COLO668 (cell line): ENCODE results near the gene GNG8.
"Not testable (repeated sequence)": the region's sequence is repeated elsewhere in the genome, so short reads cannot be mapped to it uniquely, and the experiment has no call there.

Experiments used
- DNase-seq: peaks from one replicate; lab custom pipeline; 2025; ENCODE audit not compliant: unreplicated experiment; lab: John Stamatoyannopoulos, UW

The GNG8 gene

DNA sequence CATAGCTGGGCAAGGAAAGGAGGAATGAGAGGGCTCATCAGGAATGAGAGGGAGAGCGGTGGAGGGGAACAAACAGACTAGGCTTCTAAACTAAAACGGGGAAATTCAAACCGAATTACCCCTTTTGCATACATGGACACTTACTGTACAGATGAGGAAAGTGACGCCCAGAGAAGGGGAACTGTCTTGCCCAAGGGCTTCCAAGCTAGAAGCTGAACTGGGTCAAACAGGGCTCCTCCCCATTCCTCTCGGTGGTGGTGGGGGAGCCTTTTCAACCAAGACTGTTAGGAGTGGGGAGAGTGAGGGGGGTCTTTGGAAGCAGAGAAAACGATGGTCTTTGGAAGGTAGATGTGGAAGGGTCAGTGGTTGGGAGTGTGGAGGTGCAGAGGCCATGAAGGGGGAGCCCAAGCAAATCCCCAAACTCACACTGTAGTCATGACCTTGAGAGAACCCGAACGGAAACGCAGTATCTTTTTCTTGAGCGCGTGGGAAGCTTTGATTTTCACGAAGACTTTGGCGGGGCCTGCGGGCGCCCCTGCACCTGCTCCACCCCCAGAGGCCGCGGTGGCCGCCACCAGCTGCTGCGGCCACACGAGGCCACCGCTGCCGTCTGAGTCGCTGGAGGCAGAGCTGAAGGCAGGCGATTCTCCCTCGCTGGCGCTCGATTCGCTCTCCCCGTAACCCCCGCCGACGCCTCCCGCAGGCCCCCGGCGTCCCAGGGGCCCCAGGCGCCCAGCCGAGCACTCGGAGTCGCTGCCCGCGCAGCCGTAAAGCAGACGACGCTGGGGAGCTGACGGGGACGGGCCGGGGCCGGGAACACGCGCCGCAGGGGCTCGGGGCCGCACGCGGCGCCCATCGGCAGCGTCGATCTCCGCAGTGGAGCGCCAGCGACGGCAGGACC lies 12.3 kb upstream of the GNG8 start:
- DNase-seq: peak; percentile 22

DNA sequence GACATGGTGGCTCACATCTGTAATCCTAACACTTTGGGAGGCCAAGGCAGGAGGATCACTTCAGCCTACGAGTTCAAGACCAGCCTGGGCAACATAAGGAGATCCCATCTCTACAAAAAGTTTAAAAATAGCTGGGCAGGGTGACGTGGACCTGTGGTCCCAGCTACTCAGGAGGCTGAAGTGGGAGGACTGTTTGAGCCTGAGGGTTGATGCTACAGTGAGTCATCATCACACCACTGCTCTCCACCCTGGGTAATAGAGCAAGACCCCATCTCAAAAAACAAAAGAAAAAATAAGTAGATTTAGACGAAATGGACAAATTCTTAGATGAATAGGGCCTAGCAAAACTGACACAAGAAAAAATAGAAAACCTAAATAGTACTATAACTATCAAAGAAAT lies 10.4 kb upstream of the GNG8 start:
- no peak for DNase-seq

DNA sequence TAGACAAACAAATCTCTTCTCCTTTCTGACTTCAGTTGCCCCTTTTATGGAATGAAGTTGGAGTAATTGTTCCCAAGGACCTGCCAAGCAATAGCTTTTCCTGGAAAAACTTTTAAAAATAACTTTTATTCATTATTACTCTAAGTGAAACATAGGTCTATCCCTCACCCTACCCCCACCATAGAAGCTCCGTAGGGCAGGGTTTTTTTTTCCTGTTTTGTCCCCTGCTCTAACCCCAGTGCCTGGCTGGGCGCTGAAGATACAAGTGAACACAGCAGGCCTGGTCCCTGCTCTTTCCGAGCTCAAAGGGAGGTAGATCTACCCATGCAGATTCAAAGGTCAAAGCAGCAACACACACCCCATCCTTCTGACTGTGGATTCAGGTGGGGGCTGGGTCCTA lies 8.7 kb upstream of the GNG8 start:
- no peak for DNase-seq

DNA sequence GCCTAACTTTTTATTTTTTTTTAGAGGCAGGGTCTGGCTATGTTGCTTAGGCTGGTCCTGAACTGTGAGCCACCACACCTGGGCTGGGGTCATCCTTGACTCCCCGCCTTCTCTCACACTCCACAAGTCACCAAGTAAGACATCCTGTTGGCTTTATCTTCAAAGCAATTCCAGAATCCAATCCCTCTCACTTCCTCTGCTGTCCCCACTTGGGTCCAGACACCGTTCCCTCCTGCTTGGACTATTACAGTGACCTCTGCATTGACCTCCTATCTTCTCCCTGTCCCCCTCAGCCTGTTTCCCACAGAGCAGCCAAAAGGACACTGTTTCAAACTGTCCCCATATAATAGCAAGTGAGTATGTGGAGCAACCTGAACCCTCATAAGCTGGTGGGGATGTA lies 4.7 kb upstream of the GNG8 start:
- DNase-seq: no peak

DNA sequence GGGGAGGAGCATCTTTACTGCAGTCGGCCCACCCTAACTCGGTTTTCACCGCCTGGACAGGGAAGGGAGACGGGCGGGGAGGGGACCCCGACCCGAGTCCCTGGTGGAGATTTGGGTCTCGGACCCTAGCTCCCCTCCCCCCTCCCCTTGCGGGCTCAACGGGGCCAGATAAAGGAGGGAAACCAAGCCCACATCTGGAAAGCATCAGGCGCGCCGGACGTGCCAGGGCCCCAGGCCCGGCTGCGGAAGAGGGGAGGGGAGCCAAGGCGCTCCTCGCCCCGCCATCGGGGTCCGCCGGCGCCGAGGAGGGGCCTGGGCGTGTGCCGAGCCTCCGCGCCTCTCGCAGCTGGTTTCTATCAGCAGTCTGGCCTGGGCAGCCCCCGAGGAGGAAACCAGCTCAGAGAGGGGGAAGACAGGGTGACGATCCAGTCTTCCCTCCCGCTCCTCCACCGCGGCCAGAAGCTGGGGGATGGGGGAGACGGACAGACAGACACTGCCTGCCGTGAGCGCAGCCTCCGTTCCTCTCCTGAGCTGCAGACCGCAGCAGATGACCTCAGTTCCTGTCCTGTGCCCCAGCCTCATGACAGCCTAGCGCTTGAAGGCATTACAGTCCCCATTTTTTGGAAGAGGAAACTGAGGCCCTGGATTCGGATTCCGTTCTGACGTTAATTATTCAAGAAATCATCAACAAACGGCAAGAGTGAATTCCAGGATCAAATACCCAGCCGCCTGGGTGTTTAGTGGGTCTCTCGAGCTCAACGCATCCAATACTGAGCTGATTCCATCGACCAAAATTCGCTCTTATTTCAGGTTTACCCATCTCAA lies 3.6 kb upstream of the GNG8 start:
- peak; percentile 10 for DNase-seq

DNA sequence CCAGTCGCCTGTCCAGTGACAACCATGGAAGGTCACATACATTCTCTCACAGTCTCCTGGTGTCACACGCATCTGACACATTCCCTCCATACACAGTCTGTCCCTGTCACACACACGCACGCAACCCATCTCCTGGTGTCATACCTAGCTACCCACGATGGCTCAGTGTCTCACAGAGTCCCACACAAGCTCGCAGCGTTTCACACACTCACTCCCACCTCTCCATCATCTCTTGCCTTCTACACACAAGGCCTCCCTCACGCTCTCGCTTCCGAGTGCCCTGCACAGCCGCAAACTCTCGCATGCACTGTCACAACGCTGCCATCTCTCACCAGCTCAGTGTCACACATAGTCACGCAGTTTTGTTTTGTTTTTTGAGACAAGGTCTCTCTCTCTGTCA lies 1.2 kb upstream of the GNG8 start:
- no peak for DNase-seq

DNA sequence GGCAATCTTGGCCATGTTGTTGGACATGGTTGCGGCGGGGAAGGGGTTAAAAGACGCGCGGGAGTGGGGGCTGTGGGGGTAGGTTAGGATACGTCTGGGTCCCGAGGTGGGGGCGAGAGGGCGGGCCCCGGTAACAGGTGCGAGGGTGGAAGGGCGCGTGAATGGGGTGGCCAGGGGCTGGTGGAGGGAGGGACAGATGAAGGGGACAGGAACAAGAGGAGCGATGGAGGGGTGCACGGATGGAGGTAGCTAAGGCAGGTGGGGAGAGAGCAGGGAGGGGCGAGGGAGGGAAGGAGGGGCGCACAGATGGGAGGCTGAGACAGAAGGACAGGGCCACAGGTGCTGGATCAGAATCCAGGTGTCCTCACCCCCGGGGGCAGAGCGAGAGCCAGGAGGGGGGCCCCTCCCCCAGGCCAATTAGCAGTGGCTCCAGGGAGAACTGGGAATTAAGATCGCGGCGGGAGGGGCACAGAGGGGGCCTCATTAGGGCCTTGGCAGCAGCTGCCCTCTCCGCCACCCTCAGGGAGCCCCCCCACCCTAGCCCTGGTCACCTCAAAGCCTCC lies 1.3 kb downstream of the GNG8 start:
- no peak for DNase-seq

DNA sequence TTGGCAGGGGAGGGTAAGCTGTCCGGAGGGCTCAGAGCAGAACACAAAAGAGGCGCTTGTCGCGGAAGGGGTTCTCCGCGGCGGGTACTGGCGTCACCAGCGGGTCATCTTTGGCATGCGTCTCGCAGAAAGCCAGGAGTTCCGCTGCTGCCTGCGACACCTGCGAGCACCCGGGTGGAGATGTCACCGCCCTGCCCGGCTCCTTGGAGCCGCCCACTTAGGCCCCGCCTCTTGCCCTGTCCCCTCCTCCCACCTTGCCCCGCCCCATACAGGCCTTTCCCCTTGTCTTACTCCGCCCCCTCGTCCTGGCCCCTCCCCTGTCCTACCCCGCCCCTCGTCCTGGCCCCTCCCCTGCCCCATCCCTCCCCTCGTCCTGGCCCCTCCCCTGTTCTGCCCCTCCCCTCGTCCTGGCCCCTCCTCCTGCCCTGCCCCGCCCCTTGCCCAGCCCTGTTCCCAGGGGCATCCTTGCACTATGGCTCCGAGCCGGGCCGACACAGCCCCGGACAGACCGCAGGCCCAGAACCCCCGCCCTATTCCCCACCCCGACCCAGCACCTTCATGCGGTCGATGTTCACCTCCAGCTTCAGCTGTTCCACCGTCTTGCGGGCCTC lies 1.9 kb downstream of the GNG8 start:
- peak; percentile 27 for DNase-seq

DNA sequence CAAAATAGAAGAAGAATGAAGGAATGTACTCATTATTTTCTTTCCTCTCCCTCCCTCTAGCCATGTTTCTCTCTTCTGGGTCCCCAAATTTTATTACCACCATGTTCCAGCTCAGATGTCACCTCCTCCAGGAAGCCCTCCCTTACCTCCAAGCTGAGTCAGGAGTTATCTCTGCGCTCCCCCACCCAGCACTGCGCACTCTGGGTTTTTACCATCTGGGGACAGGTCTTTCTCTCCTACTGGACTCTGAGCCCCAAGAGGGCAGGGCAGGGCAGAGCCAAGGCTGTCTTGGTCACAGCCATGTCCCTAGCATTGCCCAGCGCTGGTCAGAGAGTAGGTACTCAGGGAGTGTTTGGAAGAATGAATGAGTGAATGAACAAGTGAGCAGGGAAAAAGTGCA lies 2.9 kb downstream of the GNG8 start:
- no peak for DNase-seq

DNA sequence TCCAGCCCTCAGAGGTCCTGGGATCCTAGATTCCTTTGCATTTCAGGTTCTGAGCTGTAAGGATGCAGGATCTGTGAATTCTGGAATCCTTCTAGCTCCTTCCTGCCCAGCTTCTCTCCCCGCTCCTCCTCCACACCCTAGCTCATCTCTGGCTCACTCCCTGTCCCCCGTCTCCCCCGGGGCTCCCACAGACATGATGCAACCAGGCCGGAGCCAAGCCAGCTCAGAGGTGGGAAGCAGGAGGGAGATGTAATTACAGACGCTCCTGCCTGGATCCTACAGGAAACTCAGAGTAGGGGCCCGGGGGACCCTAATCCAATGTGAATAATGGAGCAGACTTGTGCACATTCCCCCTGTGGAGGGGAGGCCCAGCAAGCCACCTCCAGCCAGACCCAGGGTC lies 4.5 kb downstream of the GNG8 start:
- no peak for DNase-seq

DNA sequence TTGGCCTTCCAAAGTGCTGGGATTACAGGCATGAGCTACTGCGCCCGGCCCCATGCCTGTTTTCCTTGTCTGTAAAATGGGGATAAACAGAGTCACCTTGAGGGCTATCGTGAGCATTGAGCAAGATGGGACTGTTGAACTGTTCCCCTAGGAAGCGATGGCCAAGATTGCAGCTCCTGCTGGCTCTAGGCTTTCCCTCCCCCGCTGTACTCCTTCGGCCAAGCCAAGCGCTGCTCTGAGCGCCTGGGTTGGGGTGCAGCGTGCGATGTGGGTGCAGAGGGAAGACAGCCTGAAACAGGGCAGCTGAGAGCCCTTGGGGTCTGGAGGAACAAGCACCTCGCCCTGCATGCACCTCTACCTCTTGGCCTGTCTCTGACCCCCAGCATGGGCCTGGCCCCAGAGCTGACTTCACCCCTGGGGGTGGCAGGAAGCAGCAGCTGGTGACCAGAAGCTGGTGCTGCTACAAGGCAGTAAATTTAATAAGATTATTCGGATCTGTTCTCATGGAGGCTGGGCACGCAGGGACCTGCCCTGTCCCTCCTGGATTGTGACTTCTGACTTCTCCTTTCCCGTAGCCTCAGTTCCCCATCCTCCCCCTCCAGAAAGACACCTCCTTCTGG lies 5.3 kb downstream of the GNG8 start:
- no peak for DNase-seq

DNA sequence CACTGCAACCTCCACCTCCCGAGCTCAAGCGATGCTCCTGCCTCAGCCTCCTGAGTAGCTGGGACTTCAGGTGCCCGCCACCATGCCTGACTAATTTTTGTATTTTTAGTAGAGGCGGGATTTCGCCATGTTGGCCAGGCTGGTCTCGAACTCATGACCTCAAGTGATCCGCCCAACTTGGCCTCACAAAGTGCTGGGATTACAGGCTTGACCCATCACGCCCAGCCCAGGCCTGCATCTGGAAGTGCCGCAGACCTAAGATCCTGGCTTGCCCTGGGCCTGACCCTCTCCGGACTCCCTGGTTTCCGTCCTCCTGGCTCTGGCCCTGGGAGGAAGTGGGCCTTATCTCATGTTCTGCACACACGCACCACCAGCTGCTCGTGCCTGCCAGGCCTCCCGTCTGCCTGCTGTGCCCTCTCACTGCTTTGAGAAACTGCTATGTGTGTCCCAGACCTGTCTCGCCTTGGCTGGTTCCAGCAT lies 6.4 kb downstream of the GNG8 start:
- DNase-seq: no peak

DNA sequence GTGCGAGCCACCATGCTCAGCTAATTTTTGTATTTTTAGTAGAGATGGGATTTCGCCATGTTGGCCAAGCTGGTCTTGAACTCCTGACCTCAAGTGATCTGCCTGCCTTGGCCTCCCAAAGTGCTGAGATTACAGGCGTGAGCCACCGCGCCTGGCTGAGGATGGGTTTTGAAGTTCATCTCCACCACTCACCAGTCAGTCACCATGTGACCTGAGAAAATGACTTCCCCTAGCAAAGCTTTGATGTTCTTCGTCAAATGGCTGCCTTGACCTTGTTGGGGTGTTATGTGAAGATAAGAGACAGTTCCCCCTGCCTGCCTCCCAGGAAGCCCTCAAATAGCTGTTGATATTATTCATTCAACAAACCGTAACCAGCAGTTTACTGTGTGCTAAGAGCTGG lies 7.0 kb downstream of the GNG8 start:
- not testable (repeated sequence) for DNase-seq

DNA sequence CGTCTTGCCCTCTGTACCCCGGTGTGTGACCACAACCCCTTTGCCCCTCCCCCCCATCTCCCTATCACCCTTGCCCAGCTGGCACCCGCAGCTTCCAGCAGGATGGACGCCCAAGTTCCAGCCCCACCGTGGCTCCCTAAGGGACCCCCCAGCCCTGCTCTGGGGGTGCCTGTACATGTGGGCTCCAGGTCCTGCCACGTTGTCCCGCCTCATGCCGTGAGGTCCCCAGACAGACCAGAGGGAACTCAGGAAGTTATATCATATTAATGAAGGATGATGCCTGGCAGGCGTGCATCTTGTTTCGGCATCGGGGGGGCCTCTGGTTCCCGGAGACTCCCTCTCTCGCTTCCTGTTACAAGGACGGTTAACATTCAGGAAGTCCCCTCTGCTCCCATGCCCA lies 9.6 kb downstream of the GNG8 start:
- no peak for DNase-seq

DNA sequence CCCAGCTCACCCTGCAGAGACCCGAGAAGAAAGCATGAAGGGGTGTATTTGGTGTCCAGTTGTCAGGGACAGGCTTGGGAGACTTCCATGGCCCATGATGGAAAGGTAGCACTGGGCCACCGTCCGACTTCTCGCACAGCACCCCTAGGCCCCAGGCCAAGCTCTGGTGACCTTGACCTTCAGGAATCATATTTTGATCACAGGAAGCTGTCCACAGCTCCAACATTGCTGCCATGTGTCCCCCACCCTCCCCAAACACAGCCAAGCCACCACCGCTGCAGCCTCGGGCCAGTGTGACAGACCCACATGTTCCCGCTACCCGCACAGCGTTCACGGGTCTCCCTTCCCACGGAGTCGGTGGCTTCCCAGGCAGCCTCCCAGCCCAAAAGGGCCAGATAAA lies 10.3 kb downstream of the GNG8 start:
- DNase-seq: no peak

DNA sequence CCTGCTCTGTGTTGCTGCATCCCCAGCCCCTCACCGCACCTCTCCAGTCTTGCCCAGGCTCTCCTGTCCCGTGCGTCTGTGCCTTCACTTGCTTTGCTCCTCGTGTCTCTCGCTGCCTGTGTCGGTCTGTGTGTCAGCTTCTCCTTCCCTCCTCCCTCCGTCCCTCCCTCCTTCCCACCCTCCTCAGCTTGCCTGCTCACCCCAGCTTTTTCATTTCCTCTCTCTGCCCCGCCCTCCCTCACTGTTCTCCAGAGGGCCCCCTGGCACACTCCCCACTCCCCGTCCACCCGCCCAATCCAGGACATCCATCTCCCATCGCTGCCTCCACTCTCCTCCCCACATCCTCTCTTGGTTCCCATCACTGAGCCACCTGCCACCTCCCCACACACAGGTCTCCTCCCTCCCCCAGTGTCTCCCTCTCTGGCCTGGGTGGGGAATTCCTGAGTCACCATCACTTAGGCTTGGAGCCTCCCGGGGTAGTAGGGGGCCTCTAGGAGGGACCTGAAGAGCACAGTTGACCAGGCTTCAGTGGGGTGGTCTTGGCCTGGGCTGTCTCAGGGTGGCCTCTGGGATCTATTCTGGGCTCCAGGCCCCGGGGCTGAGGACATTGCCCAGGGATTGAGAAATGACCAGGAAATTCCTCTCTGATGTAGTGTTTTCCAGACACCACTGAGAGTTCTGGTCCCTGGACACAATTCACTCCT lies 10.9 kb downstream of the GNG8 start, which contains the start of gene PTGIR:
Gene PTGIR (minus strand): TSS at position 132 of the 704 bp plus-strand sequence. CDS start 864 bp downstream, outside the sequence.
- DNase-seq: no peak

DNA sequence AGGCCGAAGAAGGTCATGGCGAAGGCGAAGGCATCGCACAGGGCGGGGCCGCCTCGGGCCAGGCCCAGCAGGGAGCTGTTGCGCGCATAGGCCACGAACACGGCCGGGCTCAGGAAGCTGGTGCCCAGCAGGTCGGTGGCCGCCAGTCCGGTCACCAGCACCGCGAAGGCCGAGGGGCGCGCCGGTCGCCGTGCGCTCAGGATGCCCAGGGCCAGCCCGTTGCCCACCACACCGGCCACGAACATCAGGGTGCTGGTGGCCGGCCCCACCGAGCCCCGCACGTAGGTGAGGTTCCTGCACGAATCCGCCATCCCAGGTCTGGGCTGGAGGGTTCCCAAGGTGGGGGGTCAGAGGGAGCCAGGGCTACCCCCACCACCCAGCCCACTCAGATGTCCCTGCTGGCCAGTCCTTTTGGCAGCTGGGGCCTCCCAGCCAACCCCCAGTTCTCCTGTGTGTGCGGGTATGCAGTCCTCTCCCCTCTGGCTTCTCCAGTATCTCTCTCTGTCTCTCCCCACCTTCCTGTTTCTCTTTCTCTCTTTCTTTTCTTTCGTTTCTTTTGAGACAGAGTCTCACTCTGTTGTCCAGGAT lies 12.0 kb downstream of the GNG8 start:
- no peak for DNase-seq

DNA sequence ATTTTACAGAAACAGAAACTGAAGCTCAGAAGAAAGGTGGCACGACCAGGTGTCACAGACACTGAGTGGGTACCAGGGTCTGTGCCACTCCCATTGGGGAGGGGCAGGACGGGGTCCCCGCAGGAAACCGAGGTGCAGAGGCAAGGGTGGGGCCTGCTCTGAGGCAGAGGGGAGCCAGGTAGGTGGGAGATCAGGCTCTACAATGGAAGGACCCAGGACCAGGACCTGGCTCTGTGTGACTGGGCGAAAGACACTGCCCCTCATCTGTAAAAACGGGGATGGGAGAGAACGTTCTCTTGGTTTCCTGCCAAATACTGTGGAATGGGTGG lies 13.9 kb downstream of the GNG8 start:
- DNase-seq: no peak

DNA sequence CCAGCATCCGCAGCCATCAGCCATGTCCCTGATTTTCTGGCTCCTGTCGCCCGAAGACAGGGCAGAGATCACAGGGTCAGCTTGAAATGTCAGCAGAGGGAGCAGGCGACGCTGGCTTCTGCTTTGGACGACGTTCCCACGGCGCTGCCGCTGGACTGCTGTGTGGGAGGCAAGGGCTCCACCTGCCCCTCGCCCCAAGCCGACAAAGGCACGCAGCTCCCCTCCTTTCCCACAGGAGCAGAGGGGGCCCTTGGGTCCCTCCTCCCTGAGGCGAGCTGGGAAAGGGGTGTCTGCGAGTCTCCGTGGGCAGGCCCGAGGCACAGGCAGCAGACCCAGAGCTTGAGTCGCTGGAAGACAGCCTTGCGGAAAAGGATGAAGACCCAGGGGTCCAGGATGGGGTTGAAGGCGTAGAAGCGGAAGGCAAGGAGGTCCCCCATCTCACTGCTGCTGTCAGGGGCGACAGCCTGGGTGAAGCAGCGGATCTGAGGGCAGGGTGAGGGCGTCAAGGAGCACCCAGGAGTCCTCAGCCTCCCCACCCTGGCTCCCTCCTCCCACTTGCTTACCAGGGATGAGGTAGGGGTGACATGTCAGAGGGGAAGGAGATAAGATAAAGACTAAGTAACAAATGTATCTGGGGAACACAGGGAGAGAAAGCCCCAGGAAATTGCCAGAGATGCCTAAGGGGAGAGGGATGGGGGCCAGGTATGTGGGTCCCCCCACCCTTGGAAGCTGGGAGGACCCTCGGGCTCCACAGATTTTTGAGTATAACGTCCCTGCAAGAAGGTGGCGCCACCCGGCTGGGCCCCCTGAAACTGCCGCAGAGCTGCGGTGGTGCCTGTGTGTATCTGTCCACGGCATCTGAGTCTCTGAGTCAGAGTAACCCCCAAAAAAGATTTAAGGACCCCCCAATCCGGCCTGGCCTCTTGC lies 14.5 kb downstream of the GNG8 start:
- DNase-seq: no peak
